ENCODE data around the gene PPRC1.

Gene PPRC1

GRCh38 chr10:102132193-102132562 is 662 bp upstream of the PPRC1 start:
- ATAC-seq (ENCODE audit: low read depth) (no peak), DNase-seq (ENCODE audit: low spot score) (no peak)
- H3K9me3 ChIP-seq (ENCODE audit: severe bottlenecking): no peaks in the 10 kb centered on the region
- H3K27me3 ChIP-seq (ENCODE audit: insufficient read depth, poor library complexity, severe bottlenecking): no peaks in the 10 kb centered on the region
- no peak for TF ChIP-seq CTCF (IDR thresholded peaks at IDR 0.05; ENCODE audit: poor library complexity, severe bottlenecking)
- H3K4me3 ChIP-seq (ENCODE audit: severe bottlenecking): peak overlapping the region; percentile 84
- peaks cover 30% of the 10 kb centered on the region for H3K4me1 ChIP-seq (ENCODE audit: insufficient read depth, poor library complexity, severe bottlenecking)
- peak overlapping the region; percentile 90 for H3K27ac ChIP-seq (ENCODE audit: poor library complexity, severe bottlenecking)
- peaks cover 20% of the 10 kb centered on the region for H3K36me3 ChIP-seq (ENCODE audit: low read depth)

- Histone ChIP-seq H3K9me3 (ENCODE audit: severe bottlenecking) (no peaks in the 10 kb centered on the region), H3K27me3 (ENCODE audit: insufficient read depth, poor library complexity, severe bottlenecking) (no peaks in the 10 kb centered on the region), H3K4me1 (ENCODE audit: insufficient read depth, poor library complexity, severe bottlenecking) (peaks cover 27% of the 10 kb centered on the region), H3K27ac (ENCODE audit: poor library complexity, severe bottlenecking) (peak overlapping the region; percentile 90), H3K4me3 (ENCODE audit: severe bottlenecking) (peak overlapping the region; percentile 84), H3K36me3 (ENCODE audit: low read depth) (peaks cover 33% of the 10 kb centered on the region)
- DNase-seq (ENCODE audit: low spot score): peak; percentile 83
- ATAC-seq (ENCODE audit: low read depth): peak; percentile 61
- no peak for TF ChIP-seq CTCF (IDR thresholded peaks at IDR 0.05; ENCODE audit: poor library complexity, severe bottlenecking)
Observed at GRCh38 chr10:102133373-102134195, 744 bp downstream of the PPRC1 start.

DNA sequence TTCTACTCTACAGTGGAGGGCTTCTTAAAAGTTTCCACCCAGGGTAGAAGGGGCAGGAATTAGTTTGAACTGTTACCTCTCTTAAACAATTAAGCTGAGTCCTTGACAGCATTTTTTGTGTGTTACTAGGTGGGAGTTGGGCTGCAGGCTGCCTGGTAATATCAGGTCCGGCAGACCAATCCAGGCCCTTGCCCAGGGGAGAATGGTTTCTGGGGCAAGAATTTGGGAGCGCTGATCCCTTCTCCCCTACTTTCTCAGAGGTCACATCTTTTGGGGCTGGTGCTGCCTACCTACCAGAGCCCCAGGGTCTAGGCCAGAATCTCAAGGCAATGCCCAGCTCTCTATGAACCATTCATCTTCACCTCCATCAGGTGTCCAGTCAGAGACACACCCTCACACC is 1.6 kb downstream of the PPRC1 start:
- peaks cover 27% of the 10 kb centered on the region for H3K4me1 ChIP-seq (ENCODE audit: insufficient read depth, poor library complexity, severe bottlenecking)
- TF ChIP-seq CTCF (IDR thresholded peaks at IDR 0.05; ENCODE audit: poor library complexity, severe bottlenecking): no peak
- ATAC-seq (ENCODE audit: low read depth) (no peak), DNase-seq (ENCODE audit: low spot score) (no peak)
- H3K4me3 ChIP-seq (ENCODE audit: severe bottlenecking): peak overlapping the region; percentile 84
- H3K27ac ChIP-seq (ENCODE audit: poor library complexity, severe bottlenecking): peak overlapping the region; percentile 90
- no peaks in the 10 kb centered on the region for H3K27me3 ChIP-seq (ENCODE audit: insufficient read depth, poor library complexity, severe bottlenecking)
- peaks cover 41% of the 10 kb centered on the region for H3K36me3 ChIP-seq (ENCODE audit: low read depth)
- H3K9me3 ChIP-seq (ENCODE audit: severe bottlenecking): no peaks in the 10 kb centered on the region

DNA sequence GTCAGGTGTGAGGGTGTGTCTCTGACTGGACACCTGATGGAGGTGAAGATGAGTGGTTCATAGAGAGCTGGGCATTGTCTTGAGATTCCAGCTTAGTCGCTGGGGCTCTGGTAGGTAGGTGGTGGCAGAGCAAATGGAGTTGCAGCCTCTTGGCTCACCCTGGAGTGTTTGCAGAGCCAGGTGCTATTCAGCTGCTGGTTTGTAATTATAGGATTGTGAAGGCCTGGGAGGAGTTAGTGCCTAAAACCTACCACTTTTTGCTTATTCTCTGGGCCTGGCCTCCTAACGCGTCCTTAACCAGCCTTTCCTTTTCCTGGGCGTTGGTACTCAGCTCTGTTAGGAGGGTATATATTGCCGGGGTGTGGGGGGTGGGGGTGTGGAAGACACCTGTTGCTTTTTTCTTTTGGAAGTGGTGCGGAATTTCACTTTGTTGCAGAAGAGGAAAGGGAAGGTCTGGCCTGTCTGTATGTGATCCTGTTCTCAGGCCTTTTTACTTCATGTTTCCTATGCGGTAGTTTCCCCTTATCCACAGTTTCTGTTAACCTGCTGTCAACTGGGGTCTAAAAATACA is 3.2 kb downstream of the PPRC1 start:
- no peaks in the 10 kb centered on the region for H3K9me3 ChIP-seq (ENCODE audit: severe bottlenecking)
- ATAC-seq (ENCODE audit: low read depth) (no peak), DNase-seq (ENCODE audit: low spot score) (no peak)
- H3K36me3 ChIP-seq (ENCODE audit: low read depth): peaks cover 58% of the 10 kb centered on the region
- H3K4me3 ChIP-seq (ENCODE audit: severe bottlenecking): no peak overlapping the region
- TF ChIP-seq CTCF (IDR thresholded peaks at IDR 0.05; ENCODE audit: poor library complexity, severe bottlenecking): no peak
- H3K27ac ChIP-seq (ENCODE audit: poor library complexity, severe bottlenecking): no peak overlapping the region
- no peaks in the 10 kb centered on the region for H3K27me3 ChIP-seq (ENCODE audit: insufficient read depth, poor library complexity, severe bottlenecking)
- peaks cover 27% of the 10 kb centered on the region for H3K4me1 ChIP-seq (ENCODE audit: insufficient read depth, poor library complexity, severe bottlenecking)

Measured in RWPE2 (cell line).